B cell (primary cell): ENCODE results near the gene PPP2R5C.

Experiments used
- CTCF ChIP-seq: fragments of 200-600 bp; IDR thresholded peaks from one replicate; pipeline ENCODE4 v1.8.0; 2022; ENCODE audit warnings: antibody characterized with exemption, mild to moderate bottlenecking
- EZH2 ChIP-seq: IDR thresholded peaks from 2 replicates; pipeline ENCODE4 v1.6.1; 2012; ENCODE audit warnings: borderline replicate concordance, low read depth, mild to moderate bottlenecking, moderate library complexity, low read length; ENCODE audit not compliant: insufficient read depth, poor library complexity, severe bottlenecking

- no peak for TF ChIP-seq CTCF
- no peak for TF ChIP-seq EZH2
Observed at GRCh38 chr14:101898416-101898815, 136.9 kb downstream of the PPP2R5C start.
